BLaER1 (cell line): ENCODE data around the gene ZHX3.

ENCODE experiments used
- H3K27ac ChIP-seq: shearing (Covaris generic); formaldehyde crosslinking; 2 replicates; pipeline ENCODE4 v1.8.1; 2022
- H3K27me3 ChIP-seq: shearing (Covaris generic); formaldehyde crosslinking; 2 replicates; pipeline ENCODE4 v1.8.1; 2022
- H3K36me3 ChIP-seq: shearing (Covaris generic); formaldehyde crosslinking; 2 replicates; pipeline ENCODE4 v1.8.1; 2022
- H3K4me1 ChIP-seq: shearing (Covaris generic); formaldehyde crosslinking; 2 replicates; pipeline ENCODE4 v1.8.1; 2022
- H3K4me2 ChIP-seq: shearing (Covaris generic); formaldehyde crosslinking; 2 replicates; pipeline ENCODE4 v1.8.1; 2022
- H3K4me3 ChIP-seq: shearing (Covaris generic); formaldehyde crosslinking; 2 replicates; pipeline ENCODE4 v1.8.1; 2022
- H3K9ac ChIP-seq: shearing (Covaris generic); formaldehyde crosslinking; 2 replicates; pipeline ENCODE4 v1.8.1; 2022
- H3K9me3 ChIP-seq: shearing (Covaris generic); formaldehyde crosslinking; 2 replicates; pipeline ENCODE4 v1.8.1; 2022
- H4K20me1 ChIP-seq: shearing (Covaris generic); formaldehyde crosslinking; 2 replicates; pipeline ENCODE4 v1.8.1; 2022
- Cebpa-rat ChIP-seq: shearing (Covaris generic); IDR thresholded peaks from 2 replicates; pipeline ENCODE4 v1.8.1; 2022

The ZHX3 gene

DNA sequence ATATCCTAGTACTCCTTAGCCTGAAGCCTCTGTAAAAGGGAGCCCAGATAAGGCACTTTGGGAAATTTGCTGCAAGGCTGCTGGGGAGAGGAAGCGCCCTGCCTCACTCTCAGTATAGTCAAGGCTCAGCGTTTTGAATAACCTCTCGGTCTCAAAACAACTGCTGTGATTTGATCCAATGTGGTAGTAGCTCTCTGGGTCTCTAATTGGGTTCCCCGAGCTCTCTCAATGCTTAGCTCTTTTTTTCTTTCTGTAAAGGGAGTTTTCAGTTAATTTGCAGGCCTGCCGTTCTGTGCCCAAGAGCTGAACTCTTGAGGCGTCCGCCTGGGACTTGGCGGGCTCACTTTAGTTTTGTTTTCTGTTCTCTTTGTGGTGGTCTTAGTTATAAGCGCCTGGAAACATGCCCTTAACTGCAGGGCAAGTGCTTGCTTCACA lies 41.2 kb downstream of the ZHX3 start:
- H3K4me3 ChIP-seq = no peak overlapping the region
- H3K36me3 ChIP-seq = no peaks in the 10 kb centered on the region
- H3K4me2 ChIP-seq = no peak overlapping the region
- no peaks in the 10 kb centered on the region for H4K20me1 ChIP-seq
- TF ChIP-seq Cebpa-rat = no peak
- H3K9ac ChIP-seq = no peak overlapping the region
- H3K9me3 ChIP-seq = no peaks in the 10 kb centered on the region
- H3K4me1 ChIP-seq = peaks cover 7% of the 10 kb centered on the region; the same call in 1 of the 2 replicates
- H3K27me3 ChIP-seq = no peaks in the 10 kb centered on the region
- H3K27ac ChIP-seq = no peak overlapping the region

DNA sequence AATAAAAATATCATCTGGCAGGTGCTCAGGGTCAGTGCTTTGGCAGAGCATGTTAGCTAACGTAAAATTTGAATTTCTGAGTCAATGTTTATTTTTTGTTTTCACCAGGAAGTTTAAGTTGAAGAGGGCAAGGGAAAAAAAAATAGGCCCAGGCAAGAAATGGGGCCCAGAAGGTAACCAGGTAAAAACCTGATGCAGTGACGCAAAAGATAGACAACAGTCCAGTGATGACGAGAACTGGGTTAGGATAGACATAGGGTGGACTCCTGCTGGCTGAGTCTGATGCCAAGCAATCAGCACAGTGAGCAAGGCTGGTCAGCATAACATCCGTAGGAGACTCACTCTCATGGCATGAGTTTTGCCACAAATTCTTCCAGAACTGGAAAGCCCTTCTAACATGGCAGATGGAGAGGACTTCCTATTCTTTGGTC lies 42.2 kb downstream of the ZHX3 start:
- TF ChIP-seq Cebpa-rat = no peak
- H3K4me2 ChIP-seq = no peak overlapping the region
- no peak overlapping the region for H3K9ac ChIP-seq
- H3K27me3 ChIP-seq = no peaks in the 10 kb centered on the region
- no peak overlapping the region for H3K27ac ChIP-seq
- no peaks in the 10 kb centered on the region for H4K20me1 ChIP-seq
- H3K4me3 ChIP-seq = no peak overlapping the region
- no peaks in the 10 kb centered on the region for H3K36me3 ChIP-seq
- H3K9me3 ChIP-seq = no peaks in the 10 kb centered on the region
- peaks cover 7% of the 10 kb centered on the region; the same call in 1 of the 2 replicates for H3K4me1 ChIP-seq

DNA sequence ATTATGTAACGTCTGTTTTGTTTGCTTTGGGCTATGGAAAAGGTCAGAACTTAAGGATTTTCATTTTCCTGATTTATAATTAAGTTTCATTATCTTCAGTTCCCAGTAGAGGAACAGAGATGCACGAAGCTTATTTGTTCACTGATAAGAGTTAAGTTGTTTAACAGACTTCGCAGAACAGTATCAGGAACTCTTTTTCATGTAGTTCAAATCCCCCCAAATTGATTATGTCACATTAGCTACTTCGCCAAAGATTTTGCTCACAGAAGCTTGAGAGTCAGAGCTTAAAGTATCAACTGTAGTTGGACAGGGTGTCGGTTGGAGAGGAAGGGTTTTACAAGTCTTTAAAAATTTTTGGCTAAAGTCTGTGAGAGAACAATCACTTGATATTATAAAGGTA lies 43.4 kb downstream of the ZHX3 start:
- Histone ChIP-seq H3K4me2 (no peak overlapping the region), H3K9ac (no peak overlapping the region), H3K4me1 (no peaks in the 10 kb centered on the region), H4K20me1 (no peaks in the 10 kb centered on the region), H3K4me3 (no peak overlapping the region), H3K27me3 (no peaks in the 10 kb centered on the region), H3K27ac (no peak overlapping the region), H3K9me3 (no peaks in the 10 kb centered on the region), H3K36me3 (no peaks in the 10 kb centered on the region)
- no peak for TF ChIP-seq Cebpa-rat

DNA sequence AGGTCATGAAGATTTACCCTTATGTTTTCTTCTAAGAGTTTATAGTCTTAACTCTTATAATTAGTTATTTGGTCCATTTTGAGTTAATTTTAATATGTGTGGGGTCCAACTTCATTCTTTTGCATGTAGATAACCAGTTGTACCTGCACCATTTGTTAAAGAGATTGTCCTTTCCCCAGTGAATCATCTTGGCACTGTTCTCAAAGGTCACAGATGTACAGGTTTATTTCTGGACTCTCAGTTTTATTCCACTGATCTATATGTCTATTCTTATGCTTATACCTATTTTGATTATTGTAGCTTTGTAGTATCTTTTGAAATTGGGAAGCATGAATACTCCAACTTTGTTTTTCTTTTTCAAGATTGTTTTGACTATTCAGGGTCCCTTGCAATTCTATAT lies 44.1 kb downstream of the ZHX3 start:
- H3K27me3 ChIP-seq = no peaks in the 10 kb centered on the region
- no peak for TF ChIP-seq Cebpa-rat
- no peak overlapping the region for H3K4me2 ChIP-seq
- H3K4me3 ChIP-seq = no peak overlapping the region
- no peaks in the 10 kb centered on the region for H3K9me3 ChIP-seq
- no peak overlapping the region for H3K9ac ChIP-seq
- no peaks in the 10 kb centered on the region for H3K4me1 ChIP-seq
- H3K27ac ChIP-seq = no peak overlapping the region
- H4K20me1 ChIP-seq = no peaks in the 10 kb centered on the region
- H3K36me3 ChIP-seq = no peaks in the 10 kb centered on the region

DNA sequence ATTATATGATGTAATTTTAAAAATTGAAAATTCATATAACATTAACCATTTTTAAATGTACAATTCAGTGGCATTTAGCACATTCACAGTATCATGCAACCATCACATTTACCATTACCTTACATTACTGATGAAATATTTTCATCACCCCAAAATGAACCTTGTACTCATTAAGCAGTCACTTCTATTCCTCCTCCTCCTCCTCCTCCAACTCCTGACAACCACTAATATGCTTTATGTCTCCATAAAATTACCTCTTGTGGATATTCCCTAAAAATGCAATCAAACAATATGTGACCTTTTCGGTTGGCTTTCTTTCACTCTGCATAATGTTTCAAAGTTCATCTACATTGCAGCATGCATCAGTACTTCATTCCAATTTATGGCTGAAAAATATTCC lies 45.2 kb downstream of the ZHX3 start:
- no peaks in the 10 kb centered on the region for H3K4me1 ChIP-seq
- no peak overlapping the region for H3K9ac ChIP-seq
- no peaks in the 10 kb centered on the region for H4K20me1 ChIP-seq
- no peaks in the 10 kb centered on the region for H3K27me3 ChIP-seq
- no peaks in the 10 kb centered on the region for H3K36me3 ChIP-seq
- TF ChIP-seq Cebpa-rat = no peak
- H3K27ac ChIP-seq = no peak overlapping the region
- H3K9me3 ChIP-seq = no peaks in the 10 kb centered on the region
- H3K4me2 ChIP-seq = no peak overlapping the region
- no peak overlapping the region for H3K4me3 ChIP-seq

DNA sequence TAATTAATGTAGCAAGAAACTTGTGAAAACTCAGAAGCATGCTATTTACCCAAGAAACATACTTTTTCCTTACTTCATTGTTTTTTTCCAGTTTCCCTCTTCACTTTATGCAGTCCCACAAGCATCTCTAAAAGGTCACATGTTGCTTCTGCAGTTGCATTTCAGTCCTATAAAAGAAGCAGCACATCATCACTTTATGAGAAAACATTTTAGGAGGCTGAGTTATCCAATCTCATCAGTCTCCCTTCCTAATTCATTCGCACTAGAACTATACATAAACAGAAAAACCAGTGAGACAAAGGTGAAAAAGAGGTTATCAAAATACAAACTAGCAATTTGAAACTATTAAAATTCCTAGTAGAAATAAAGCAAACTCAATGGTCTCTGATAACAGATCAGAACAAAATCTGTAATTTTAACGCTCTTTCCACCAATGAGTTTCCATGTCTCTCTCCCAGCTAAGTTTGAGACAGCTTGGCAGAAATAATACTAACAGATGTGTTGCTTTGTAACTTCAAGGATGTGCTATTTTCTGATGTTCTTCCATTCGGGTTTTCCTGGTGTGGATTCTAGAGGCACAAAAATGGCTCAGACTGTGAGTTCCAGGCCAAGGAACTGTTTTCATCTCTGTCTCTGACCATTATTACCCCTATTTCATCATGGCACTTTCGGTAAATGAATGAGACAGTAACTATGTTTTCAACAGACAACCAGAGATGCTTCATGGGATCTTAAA lies 48.4 kb downstream of the ZHX3 start:
- no peak for TF ChIP-seq Cebpa-rat
- Histone ChIP-seq H3K9me3 (no peaks in the 10 kb centered on the region), H3K4me1 (no peaks in the 10 kb centered on the region), H3K36me3 (no peaks in the 10 kb centered on the region), H3K27me3 (no peaks in the 10 kb centered on the region), H3K27ac (no peak overlapping the region), H3K9ac (no peak overlapping the region), H3K4me2 (no peak overlapping the region), H3K4me3 (no peak overlapping the region), H4K20me1 (no peaks in the 10 kb centered on the region)

DNA sequence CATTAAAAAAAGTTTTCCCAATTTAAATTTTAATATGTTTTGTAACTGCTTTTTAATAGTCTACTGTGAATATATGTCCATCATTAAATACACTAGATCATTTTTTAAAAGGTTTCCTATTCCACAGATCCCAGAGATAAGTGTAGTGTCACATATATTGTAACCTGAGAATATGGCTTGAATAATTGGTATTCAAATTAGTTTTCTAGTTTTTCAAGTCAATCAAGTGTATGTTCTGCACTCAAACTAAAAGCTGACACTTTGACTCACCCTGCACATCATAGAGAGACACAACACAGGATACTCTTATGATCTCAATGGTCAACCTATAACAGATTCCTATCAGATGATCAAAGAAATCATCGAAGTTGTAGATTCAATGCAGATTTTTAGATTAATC lies 49.1 kb downstream of the ZHX3 start:
- H3K9me3 ChIP-seq = no peaks in the 10 kb centered on the region
- H3K4me2 ChIP-seq = no peak overlapping the region
- no peak overlapping the region for H3K27ac ChIP-seq
- H3K27me3 ChIP-seq = no peaks in the 10 kb centered on the region
- no peak overlapping the region for H3K4me3 ChIP-seq
- TF ChIP-seq Cebpa-rat = no peak
- no peaks in the 10 kb centered on the region for H4K20me1 ChIP-seq
- H3K9ac ChIP-seq = no peak overlapping the region
- H3K36me3 ChIP-seq = no peaks in the 10 kb centered on the region
- H3K4me1 ChIP-seq = no peaks in the 10 kb centered on the region

DNA sequence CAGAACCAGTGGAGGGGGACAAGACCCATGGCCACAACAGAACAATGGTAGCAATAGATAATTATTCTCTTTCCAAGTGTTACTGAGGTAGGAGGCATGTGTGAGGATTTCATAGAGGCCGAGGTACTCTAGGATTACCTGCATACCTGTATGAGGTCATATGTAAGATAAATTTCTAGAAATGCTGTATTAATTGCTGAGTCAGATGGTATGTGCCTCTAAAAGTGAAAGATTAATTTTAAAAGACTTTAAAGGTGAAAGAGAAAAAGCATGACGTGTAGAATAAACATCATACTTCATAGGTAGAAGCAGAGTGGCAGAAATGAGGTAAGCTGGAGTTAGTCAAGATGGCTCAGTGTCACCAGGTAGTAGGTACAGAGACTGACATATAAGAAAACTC lies 51.6 kb downstream of the ZHX3 start:
- H4K20me1 ChIP-seq = no peaks in the 10 kb centered on the region
- no peaks in the 10 kb centered on the region for H3K9me3 ChIP-seq
- no peak overlapping the region for H3K4me3 ChIP-seq
- no peaks in the 10 kb centered on the region for H3K27me3 ChIP-seq
- H3K27ac ChIP-seq = no peak overlapping the region
- H3K36me3 ChIP-seq = no peaks in the 10 kb centered on the region
- H3K4me2 ChIP-seq = no peak overlapping the region
- H3K4me1 ChIP-seq = no peaks in the 10 kb centered on the region
- H3K9ac ChIP-seq = no peak overlapping the region
- TF ChIP-seq Cebpa-rat = no peak

DNA sequence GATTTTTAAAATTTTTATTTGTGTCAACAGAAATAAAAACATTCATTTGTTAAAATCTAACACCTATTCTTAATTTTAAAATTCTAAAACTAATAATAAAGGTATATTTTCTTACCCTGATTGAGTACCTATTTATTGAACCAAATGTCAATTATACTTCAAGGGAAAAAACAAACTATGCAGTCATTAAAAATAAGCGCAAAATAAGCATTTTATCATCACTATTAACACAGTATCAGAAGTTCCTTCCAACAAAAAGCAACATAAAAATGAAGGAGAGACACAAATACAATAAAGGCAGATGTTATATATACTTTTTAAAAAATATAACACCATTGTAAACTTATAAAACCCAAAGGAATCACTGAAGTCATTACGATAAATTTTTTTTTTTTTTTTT lies 52.7 kb downstream of the ZHX3 start:
- no peak overlapping the region for H3K27ac ChIP-seq
- H3K4me3 ChIP-seq = no peak overlapping the region
- H3K36me3 ChIP-seq = no peaks in the 10 kb centered on the region
- H3K9me3 ChIP-seq = no peaks in the 10 kb centered on the region
- TF ChIP-seq Cebpa-rat = no peak
- H3K27me3 ChIP-seq = no peaks in the 10 kb centered on the region
- H3K9ac ChIP-seq = no peak overlapping the region
- no peaks in the 10 kb centered on the region for H4K20me1 ChIP-seq
- H3K4me2 ChIP-seq = no peak overlapping the region
- H3K4me1 ChIP-seq = no peaks in the 10 kb centered on the region

DNA sequence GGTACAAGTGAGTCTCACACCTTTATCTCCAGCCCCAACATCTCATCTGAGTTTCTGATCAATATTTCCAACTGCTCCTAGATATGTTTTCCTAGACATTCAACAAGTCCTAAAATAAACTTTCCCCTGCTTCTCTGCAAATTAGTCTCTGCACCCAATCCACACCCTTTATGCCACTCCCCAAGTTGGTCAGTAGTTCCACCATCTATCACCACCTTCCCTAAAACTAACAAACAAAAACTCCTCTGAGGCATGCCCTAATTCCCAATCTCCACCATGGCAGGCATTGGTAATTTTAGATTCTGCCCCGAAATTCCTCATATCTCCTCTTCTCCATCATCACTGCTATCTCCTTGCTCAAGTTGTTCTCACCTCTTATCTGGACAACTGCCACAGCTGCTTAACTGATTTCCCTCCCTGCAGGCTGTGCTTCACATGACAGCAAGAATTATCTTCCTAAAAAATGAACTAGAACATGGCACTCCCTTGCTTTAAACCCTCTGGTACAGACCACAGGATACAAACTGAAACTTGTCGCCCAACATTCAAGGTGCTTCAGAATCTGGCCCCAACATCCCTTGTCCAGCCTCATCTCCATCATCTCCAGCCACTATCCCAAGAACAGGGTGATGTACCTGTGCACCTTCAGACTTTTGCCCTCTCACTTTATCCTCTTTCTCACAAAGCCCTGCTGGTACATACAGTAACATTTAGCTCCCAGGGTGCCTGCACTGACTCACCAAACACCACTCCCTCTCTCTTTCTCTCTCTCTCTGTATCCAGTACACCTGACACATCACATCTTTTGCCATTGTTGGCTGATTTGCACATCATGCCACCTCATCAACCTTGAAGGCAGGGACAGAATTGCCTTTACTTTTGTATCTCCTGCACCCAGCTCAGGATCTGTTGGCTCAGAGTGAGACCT lies 55.5 kb downstream of the ZHX3 start:
- Histone ChIP-seq H3K27ac (no peak overlapping the region), H3K9me3 (no peaks in the 10 kb centered on the region), H3K4me2 (no peak overlapping the region), H4K20me1 (no peaks in the 10 kb centered on the region), H3K36me3 (no peaks in the 10 kb centered on the region), H3K9ac (no peak overlapping the region), H3K4me3 (no peak overlapping the region), H3K4me1 (no peaks in the 10 kb centered on the region), H3K27me3 (no peaks in the 10 kb centered on the region)
- TF ChIP-seq Cebpa-rat = no peak
